GM23338 (cell line): ENCODE results near the gene SPINT1. TPM values are rescaled to one million over a fixed set of nuclear protein-coding genes. Genes with fewer than 3 reads are reported as not detected.

Source experiments
- ATAC-seq: fragments of 200-7000 bp; cut with Tn5 transposase; 3 replicates; pipeline ENCODE4 v1.9.1; 2020
- DNase-seq: peaks from one replicate; pipeline ENCODE4 v3.0.0-alpha.2; 2015; ENCODE audit warnings: low spot score
- H2AFZ ChIP-seq: fragments of 200-600 bp; sonication (generic); 2 replicates; pipeline ENCODE4 v1.8.0; 2016; ENCODE audit warnings: antibody characterized with exemption, mild to moderate bottlenecking, moderate library complexity
- H3F3A ChIP-seq: fragments of 200-600 bp; sonication (generic); replicated peaks from 2 replicates; pipeline ENCODE4 v1.8.0; 2017; ENCODE audit warnings: antibody characterized with exemption, mixed run types, low read depth
- H3K27ac ChIP-seq: fragments of 200-600 bp; sonication (generic); 2 replicates; pipeline ENCODE4 v1.6.1; 2016; ENCODE audit warnings: low read depth
- H3K27me3 ChIP-seq: fragments of 200-600 bp; sonication (generic); 2 replicates; pipeline ENCODE4 v1.8.0; 2016; ENCODE audit warnings: mild to moderate bottlenecking, mixed run types, moderate library complexity; ENCODE audit not compliant: insufficient read depth
- H3K36me3 ChIP-seq: fragments of 200-600 bp; sonication (generic); 2 replicates; pipeline ENCODE4 v1.8.0; 2016; ENCODE audit warnings: mild to moderate bottlenecking; ENCODE audit not compliant: insufficient read depth
- H3K4me1 ChIP-seq: fragments of 200-600 bp; sonication (generic); 2 replicates; pipeline ENCODE4 v1.8.0; 2016; ENCODE audit warnings: mild to moderate bottlenecking, moderate library complexity; ENCODE audit not compliant: insufficient read depth
- H3K4me2 ChIP-seq: fragments of 200-600 bp; sonication (generic); 2 replicates; pipeline ENCODE4 v1.7.1; 2017; ENCODE audit warnings: mixed run types
- H3K4me3 ChIP-seq: fragments of 200-600 bp; sonication (generic); 2 replicates; pipeline ENCODE4 v1.6.1; 2016; ENCODE audit warnings: mixed run types
- H3K79me2 ChIP-seq: fragments of 200-600 bp; sonication (generic); replicated peaks from 2 replicates; pipeline ENCODE4 v1.8.0; 2017; ENCODE audit warnings: mild to moderate bottlenecking; ENCODE audit not compliant: insufficient read depth
- H3K9me2 ChIP-seq: fragments of 200-600 bp; sonication (generic); 2 replicates; pipeline ENCODE4 v1.8.0; 2017; ENCODE audit not compliant: insufficient read depth
- H4K20me1 ChIP-seq: fragments of 200-600 bp; sonication (generic); replicated peaks from 2 replicates; pipeline ENCODE4 v1.8.0; 2017; ENCODE audit warnings: mild to moderate bottlenecking; ENCODE audit not compliant: insufficient read depth
- H3K27ac Mint-ChIP-seq: 2 replicates; pipeline ENCODE4 v1.8.0; 2020; ENCODE audit warnings: inconsistent platforms, mild to moderate bottlenecking, moderate library complexity, mixed read lengths
- H3K27me3 Mint-ChIP-seq: 3 replicates; pipeline ENCODE4 v1.8.0; 2022; ENCODE audit warnings: low read depth, mild to moderate bottlenecking, moderate library complexity, mixed read lengths, inconsistent platforms; ENCODE audit not compliant: insufficient read depth, poor library complexity
- H3K36me3 Mint-ChIP-seq: 3 replicates; pipeline ENCODE4 v1.8.0; 2021; ENCODE audit warnings: low read depth, mild to moderate bottlenecking, inconsistent platforms, moderate library complexity, mixed read lengths
- H3K4me1 Mint-ChIP-seq: 3 replicates; pipeline ENCODE4 v1.8.0; 2020; ENCODE audit warnings: mild to moderate bottlenecking, inconsistent platforms, mixed read lengths
- H3K4me3 Mint-ChIP-seq: 3 replicates; pipeline ENCODE4 v1.8.0; 2021; ENCODE audit warnings: moderate library complexity, mild to moderate bottlenecking, inconsistent platforms, mixed read lengths
- H3K9me3 Mint-ChIP-seq: 3 replicates; pipeline ENCODE4 v1.8.0; 2020; ENCODE audit warnings: moderate library complexity, mild to moderate bottlenecking, inconsistent platforms, mixed read lengths
- CREB1 ChIP-seq: fragments of 250-450 bp; sonication (Bioruptor Pico); IDR thresholded peaks from 2 replicates; pipeline ENCODE4 v1.5.0; 2020; ENCODE audit warnings: low read depth, mild to moderate bottlenecking, moderate library complexity
- CTCF ChIP-seq, 2 experiments: fragments of 200-600 bp in 1 of 2; sonication (generic) in 1 of 2; conservative IDR thresholded peaks; 2 replicates each; pipeline versions ENCODE4 v1.5.1 to v1.6.1; 2016 to 2017; ENCODE audit warnings: antibody characterized with exemption in 2 of 2, low read depth in 2 of 2, mild to moderate bottlenecking in 2 of 2, moderate library complexity in 1 of 2
- ETS1 ChIP-seq: IDR thresholded peaks from 2 replicates; pipeline ENCODE4 v1.6.1; 2016; ENCODE audit warnings: antibody characterized with exemption
- EZH2 ChIP-seq: fragments of 200-600 bp; sonication (generic); IDR thresholded peaks from one replicate; pipeline ENCODE4 v1.8.0; 2017; ENCODE audit warnings: antibody characterized with exemption, mild to moderate bottlenecking, low read depth; ENCODE audit not compliant: unreplicated experiment
- EZH2phosphoT487 ChIP-seq: fragments of 200-600 bp; sonication (generic); IDR thresholded peaks from one replicate; pipeline ENCODE4 v1.8.1; 2018; ENCODE audit warnings: antibody characterized with exemption; ENCODE audit not compliant: unreplicated experiment
- JUNB ChIP-seq: IDR thresholded peaks from one replicate; pipeline ENCODE4 v1.6.1; 2016; ENCODE audit warnings: antibody characterized with exemption; ENCODE audit not compliant: unreplicated experiment
- NANOG ChIP-seq: IDR thresholded peaks from 2 replicates; pipeline ENCODE4 v1.6.1; 2016; ENCODE audit warnings: antibody characterized with exemption, borderline replicate concordance
- POLR2AphosphoS5 ChIP-seq: IDR thresholded peaks from 2 replicates; pipeline ENCODE4 v1.6.1; 2016; ENCODE audit warnings: antibody characterized with exemption, low read depth
- STAT1 ChIP-seq: IDR thresholded peaks from one replicate; pipeline ENCODE4 v1.6.1; 2016; ENCODE audit warnings: antibody characterized with exemption; ENCODE audit not compliant: unreplicated experiment
- ZNF114 ChIP-seq: fragments of 250-450 bp; sonication (Bioruptor Pico); IDR thresholded peaks from 2 replicates; pipeline ENCODE4 v1.5.0; 2020; ENCODE audit warnings: mild to moderate bottlenecking, moderate library complexity
- ZNF331 ChIP-seq: fragments of 250-450 bp; sonication (Bioruptor Pico); IDR thresholded peaks from 2 replicates; pipeline ENCODE4 v1.5.0; 2020; ENCODE audit warnings: low read depth, mild to moderate bottlenecking, moderate library complexity
- ZNF462 ChIP-seq: fragments of 250-450 bp; sonication (Bioruptor Pico); IDR thresholded peaks from 2 replicates; pipeline ENCODE4 v1.5.0; 2020; ENCODE audit warnings: mild to moderate bottlenecking, moderate library complexity
- polyA plus RNA-seq: library from polyadenylated mRNA; unstranded; fragments of >200 nt; fragmentation: Nextera tagmentation; extraction: Ambion mirVana; gene quantifications from 2 replicates; pipeline ENCODE4 v1.2.1, GENCODE V29; 2016
- total RNA-seq: library from RNA; depleted of rRNA; stranded (reverse); fragments of >200 nt; shearing (Covaris generic); gene quantifications from 2 replicates; pipeline ENCODE4 v1.2.3, GENCODE V29; 2014

Gene SPINT1
- total and polyA plus RNA-seq, 2 experiments from 2014 or later: 41.3 to 253 TPM

GRCh38 chr15:40893019-40893670 is 49.3 kb downstream of the SPINT1 start:
- Mint-ChIP-seq H3K4me3 (peak overlapping the region; percentile 94), H3K27me3 (peaks cover 21% of the 10 kb centered on the region), H3K9me3 (no peaks in the 10 kb centered on the region; the same call in 2 of the 3 replicates), H3K36me3 (peaks cover 29% of the 10 kb centered on the region), H3K27ac (no peak overlapping the region; the same call in 1 of the 2 replicates), H3K4me1 (peaks cover 9% of the 10 kb centered on the region)
- ATAC-seq (no peak), DNase-seq (no peak)
- Histone ChIP-seq H2AFZ (peak overlapping the region; percentile 100), H3K36me3 (peaks cover 14% of the 10 kb centered on the region), H3K9me2 (no peaks in the 10 kb centered on the region), H3K27me3 (peaks cover 7% of the 10 kb centered on the region; the same call in 1 of the 2 replicates), H3K4me3 (peak overlapping the region; percentile 91), H4K20me1 (no peaks in the 10 kb centered on the region; the same call in none of the 2 replicates), H3K27ac (no peak overlapping the region), H3K4me2 (peak overlapping the region; percentile 99), H3K79me2 (peaks cover 25% of the 10 kb centered on the region), H3F3A (no peaks in the 10 kb centered on the region; the same call in 1 of the 2 replicates), H3K4me1 (0 out of 2 replicates have a peak, but pooled peaks cover 4% of the 10 kb centered on the region)
- TF ChIP-seq EZH2 (no peak), NANOG (no peak), JUNB (no peak), ETS1 (no peak), CREB1 (no peak), STAT1 (no peak), ZNF331 (no peak), ZNF462 (CRISPR knock-in tag) (no peak), POLR2AphosphoS5 (no peak), ZNF114 (no peak), EZH2phosphoT487 (no peak), CTCF (conservative IDR thresholded peaks at IDR 0.05; ENCODE audit: low read depth in 2 of 2) (no peak)
